ENCODE data around the gene GLI2.

DNA sequence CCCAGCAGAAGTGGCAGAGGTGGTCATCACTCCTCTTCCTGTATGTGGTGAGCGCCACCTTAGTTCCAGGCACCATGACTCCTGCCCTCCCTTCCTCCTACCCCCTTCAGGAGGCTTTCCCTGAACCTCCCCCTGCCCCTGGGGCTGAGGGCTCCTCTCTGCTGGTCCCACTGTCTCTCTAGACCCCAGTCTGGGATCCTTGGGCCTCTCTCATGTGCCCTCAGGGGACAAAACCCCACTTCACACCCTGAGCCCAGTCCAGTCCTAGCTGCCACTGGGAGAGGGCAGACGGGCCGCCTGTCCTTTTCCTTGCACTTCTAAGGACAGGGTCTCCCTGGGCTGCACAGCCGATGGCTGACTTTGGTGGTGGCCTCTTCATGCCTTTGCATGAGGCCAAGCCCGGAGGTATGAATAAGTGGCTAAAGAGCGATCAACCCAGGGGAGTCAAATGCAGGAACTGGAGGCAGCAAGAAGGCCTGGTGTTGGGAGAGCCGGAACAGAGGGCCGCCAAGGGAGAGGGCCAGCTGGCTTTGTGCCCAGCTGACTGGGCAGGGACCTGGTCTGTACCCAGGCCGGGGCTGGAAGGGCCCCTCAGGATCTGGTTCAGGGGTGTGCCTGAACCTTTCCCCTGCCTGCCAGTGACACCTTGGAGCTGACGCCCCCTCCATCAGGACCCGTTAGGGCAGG is 29.5 kb downstream of the GLI2 start:
- TF ChIP-seq POLR2A (IDR thresholded peaks at IDR 0.05) = no peak
- TF ChIP-seq, protein P1, sequence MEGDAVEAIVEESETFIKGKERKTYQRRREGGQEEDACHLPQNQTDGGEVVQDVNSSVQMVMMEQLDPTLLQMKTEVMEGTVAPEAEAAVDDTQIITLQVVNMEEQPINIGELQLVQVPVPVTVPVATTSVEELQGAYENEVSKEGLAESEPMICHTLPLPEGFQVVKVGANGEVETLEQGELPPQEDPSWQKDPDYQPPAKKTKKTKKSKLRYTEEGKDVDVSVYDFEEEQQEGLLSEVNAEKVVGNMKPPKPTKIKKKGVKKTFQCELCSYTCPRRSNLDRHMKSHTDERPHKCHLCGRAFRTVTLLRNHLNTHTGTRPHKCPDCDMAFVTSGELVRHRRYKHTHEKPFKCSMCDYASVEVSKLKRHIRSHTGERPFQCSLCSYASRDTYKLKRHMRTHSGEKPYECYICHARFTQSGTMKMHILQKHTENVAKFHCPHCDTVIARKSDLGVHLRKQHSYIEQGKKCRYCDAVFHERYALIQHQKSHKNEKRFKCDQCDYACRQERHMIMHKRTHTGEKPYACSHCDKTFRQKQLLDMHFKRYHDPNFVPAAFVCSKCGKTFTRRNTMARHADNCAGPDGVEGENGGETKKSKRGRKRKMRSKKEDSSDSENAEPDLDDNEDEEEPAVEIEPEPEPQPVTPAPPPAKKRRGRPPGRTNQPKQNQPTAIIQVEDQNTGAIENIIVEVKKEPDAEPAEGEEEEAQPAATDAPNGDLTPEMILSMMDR (IDR thresholded peaks at IDR 0.05) = no peak
- TF ChIP-seq POLR2AphosphoS5 (IDR thresholded peaks at IDR 0.05; ENCODE audit: insufficient read depth in 1 of 2, low read depth in 1 of 2) = no peak

Measured in vagina (tissue), 2 donors.